CD4-positive, alpha-beta T cell (primary cell): ENCODE results near the gene BTBD3. TPM values are rescaled to one million over a fixed set of nuclear protein-coding genes. Genes with fewer than 3 reads are reported as not detected.

Source experiments
- ATAC-seq: fragments of 200-7000 bp; cut with Tn5 transposase; one replicate; pipeline ENCODE4 v1.10.0; 2022; ENCODE audit warnings: mild to moderate bottlenecking; ENCODE audit not compliant: poor library complexity
- CTCF ChIA-PET: fragments of 350-600 bp; sonication (Branson Sonifier 250); formaldehyde crosslinking; loops from one replicate; lab custom pipeline; 2021; ENCODE audit warnings: antibody characterized with exemption, inconsistent platforms; lab: Charles Lee
- POLR2A ChIA-PET: fragments of 350-600 bp; sonication (Branson Sonifier 250); formaldehyde crosslinking; loops from one replicate; lab custom pipeline; 2021; ENCODE audit warnings: antibody characterized with exemption, inconsistent platforms; lab: Charles Lee
- DNase-seq, 14 experiments: peaks; one replicate each; pipeline ENCODE4 v3.0.0-alpha.2; 2013 to 2020; ENCODE audit warnings: mixed read lengths in 2 of 14
- H3K27ac ChIP-seq, 2 donors: one replicate each; pipeline versions ENCODE4 v1.5.1 to v1.7.0; 2013; ENCODE audit warnings: low read length in 2 of 2, low read depth in 1 of 2, mild to moderate bottlenecking in 1 of 2
- H3K27me3 ChIP-seq, 2 experiments: 1 replicate in 1 of 2; 2 replicates in 1 of 2; pipeline versions ENCODE4 v1.6.1 to v1.7.0; 2013; ENCODE audit warnings: low read length in 2 of 2, control low read depth in 1 of 2, mild to moderate bottlenecking in 1 of 2, moderate library complexity in 1 of 2; ENCODE audit not compliant: insufficient read depth in 2 of 2, control insufficient read depth in 1 of 2
- H3K36me3 ChIP-seq: one replicate; pipeline ENCODE4 v1.6.1; 2013; ENCODE audit warnings: low read length, control low read depth; ENCODE audit not compliant: insufficient read depth
- H3K4me1 ChIP-seq: one replicate; pipeline ENCODE4 v1.6.1; 2013; ENCODE audit warnings: low read length, control low read depth; ENCODE audit not compliant: insufficient read depth
- H3K4me3 ChIP-seq: one replicate; pipeline ENCODE4 v1.5.1; 2013; ENCODE audit warnings: mild to moderate bottlenecking, low read length, moderate library complexity
- H3K9me3 ChIP-seq, 2 experiments: 1 replicate in 1 of 2; 2 replicates in 1 of 2; pipeline versions ENCODE4 v1.6.1 to v1.7.0; 2013; ENCODE audit warnings: low read length in 2 of 2, mild to moderate bottlenecking in 2 of 2, control low read depth in 1 of 2, moderate library complexity in 1 of 2; ENCODE audit not compliant: control insufficient read depth in 1 of 2, insufficient read depth in 1 of 2
- H3K27ac Mint-ChIP-seq: one replicate; pipeline ENCODE4 v1.8.0; 2020; ENCODE audit warnings: mixed read lengths
- H3K27me3 Mint-ChIP-seq: one replicate; pipeline ENCODE4 v1.8.0; 2021; ENCODE audit warnings: mixed read lengths
- H3K36me3 Mint-ChIP-seq: one replicate; pipeline ENCODE4 v1.8.0; 2021; ENCODE audit warnings: low read depth, mixed read lengths
- H3K4me1 Mint-ChIP-seq: one replicate; pipeline ENCODE4 v1.8.0; 2021; ENCODE audit warnings: low read depth, mixed read lengths
- H3K4me3 Mint-ChIP-seq: one replicate; pipeline ENCODE4 v1.8.0; 2020; ENCODE audit warnings: mild to moderate bottlenecking, mixed read lengths
- H3K9me3 Mint-ChIP-seq: one replicate; pipeline ENCODE4 v1.8.0; 2020; ENCODE audit warnings: mixed read lengths
- CTCF ChIP-seq: fragments of 200-600 bp; IDR thresholded peaks from one replicate; pipeline ENCODE4 v1.8.0; 2022; ENCODE audit warnings: antibody characterized with exemption, mild to moderate bottlenecking
- intact Hi-C, 2 experiments: fragments of 100-400 bp; cut with DNase I in 1 of 2; cut with micrococcal nuclease in 1 of 2; formaldehyde crosslinking; loops; one replicate each; pipeline versions ENCODE4 v1.15.1 to v1.9.0; 2023 to 2025; cut with DNase I, micrococcal nuclease
- total RNA-seq, 174 experiments: library from RNA in 2 of 174; stranded (reverse) in 2 of 174; gene quantifications; one replicate each; pipeline ENCODE4 v1.2.3 and lab custom pipeline; 2021 to 2026

BTBD3 gene
- total RNA-seq, 2 experiments from 2014 or later = 1.0 to 3.9 TPM

- Mint-ChIP-seq H3K36me3 (peaks cover 8% of the 10 kb centered on the region), H3K9me3 (no peaks in the 10 kb centered on the region), H3K27me3 (no peaks in the 10 kb centered on the region), H3K4me1 (peaks cover 13% of the 10 kb centered on the region), H3K27ac (no peak overlapping the region), H3K4me3 (no peak overlapping the region)
- H3K4me1 ChIP-seq = no peaks in the 10 kb centered on the region
- intact Hi-C loops = no loop called here
- no peaks in the 10 kb centered on the region for H3K9me3 ChIP-seq
- H3K27me3 ChIP-seq = no peaks in the 10 kb centered on the region
- no peaks in the 10 kb centered on the region for H3K36me3 ChIP-seq
- TF ChIP-seq CTCF = no peak
- DNase-seq = no peak
- ChIA-PET POLR2A (no interaction called here), CTCF (no interaction called here)
- no peak for ATAC-seq
- no peak overlapping the region for H3K27ac ChIP-seq
- no peak overlapping the region for H3K4me3 ChIP-seq
Observed at GRCh38 chr20:11918981-11919380, 1.3 kb downstream of the BTBD3 start.

- H3K9me3 ChIP-seq = no peaks in the 10 kb centered on the region
- H3K4me1 ChIP-seq = no peaks in the 10 kb centered on the region
- peaks cover 13% of the 10 kb centered on the region for H3K4me1 Mint-ChIP-seq
- no peak overlapping the region for H3K4me3 ChIP-seq
- no peak overlapping the region for H3K27ac Mint-ChIP-seq
- no peak overlapping the region for H3K4me3 Mint-ChIP-seq
- no peak overlapping the region for H3K27ac ChIP-seq
- H3K36me3 Mint-ChIP-seq = peaks cover 8% of the 10 kb centered on the region
- DNase-seq (no peak), ATAC-seq (no peak)
- CTCF ChIA-PET = no interaction called here
- no peaks in the 10 kb centered on the region for H3K27me3 ChIP-seq
- TF ChIP-seq CTCF = no peak
- intact Hi-C loops = no loop called here
- H3K9me3 Mint-ChIP-seq = no peaks in the 10 kb centered on the region
- POLR2A ChIA-PET = no interaction called here
- no peaks in the 10 kb centered on the region for H3K27me3 Mint-ChIP-seq
- no peaks in the 10 kb centered on the region for H3K36me3 ChIP-seq
Observed at GRCh38 chr20:11919581-11919980, 1.9 kb downstream of the BTBD3 start.

- Histone ChIP-seq H3K36me3 (no peaks in the 10 kb centered on the region), H3K4me1 (no peaks in the 10 kb centered on the region), H3K9me3 (peaks cover 0 to 3% of the 10 kb centered on the region in 2 experiments), H3K4me3 (no peak overlapping the region), H3K27ac (no peak overlapping the region), H3K27me3 (no peaks in the 10 kb centered on the region)
- intact Hi-C loops = no loop called here
- no peaks in the 10 kb centered on the region for H3K9me3 Mint-ChIP-seq
- H3K4me1 Mint-ChIP-seq = peaks cover 13% of the 10 kb centered on the region
- ATAC-seq (no peak), DNase-seq (no peak)
- H3K4me3 Mint-ChIP-seq = no peak overlapping the region
- no peak for TF ChIP-seq CTCF
- POLR2A ChIA-PET = no interaction called here
- H3K27ac Mint-ChIP-seq = no peak overlapping the region
- H3K27me3 Mint-ChIP-seq = no peaks in the 10 kb centered on the region
- peaks cover 8% of the 10 kb centered on the region for H3K36me3 Mint-ChIP-seq
- CTCF ChIA-PET = no interaction called here
Observed at GRCh38 chr20:11920083-11920482, 2.4 kb downstream of the BTBD3 start.
